ENCODE data around the gene NTRK1.
A peak's percentile ranks its signal among the peaks of the same experiment; 100 is the strongest.

Gene NTRK1

GRCh38 chr1:156842618-156843300, 17.9 kb upstream of the NTRK1 start:
- 90% methylated on average over 6 of the region's 9 CpGs for WGBS (ENCODE audit: insufficient coverage)
- Histone ChIP-seq H3K4me3 (ENCODE audit: control insufficient read depth in 1 of 7, extremely low read depth in 1 of 7, insufficient read depth in 4 of 7, low read depth in 2 of 7, low read length in 6 of 7) (no peak overlapping the region), H3K27ac (ENCODE audit: insufficient read depth in 1 of 2, low read depth in 1 of 2, low read length in 2 of 2, poor library complexity in 1 of 2, severe bottlenecking in 2 of 2) (no peak overlapping the region), H3K4me1 (ENCODE audit: control extremely low read depth in 1 of 4, control insufficient read depth in 4 of 4, insufficient read depth in 4 of 4, low read length in 3 of 4) (peaks cover 0 to 13% (median 9%) of the 10 kb centered on the region in 4 experiments), H3K27me3 (replicated peaks in 2 of 5; ENCODE audit: control insufficient read depth in 4 of 5, insufficient read depth in 5 of 5, low read length in 4 of 5) (peaks cover 0 to 79% (median 36%) of the 10 kb centered on the region in 5 experiments), H3K9me3 (ENCODE audit: control extremely low read depth in 1 of 5, control insufficient read depth in 4 of 5, insufficient read depth in 2 of 5, low read depth in 1 of 5, low read length in 4 of 5) (no peaks in the 10 kb centered on the region), H3K36me3 (ENCODE audit: control insufficient read depth in 4 of 4, insufficient read depth in 4 of 4, low read length in 3 of 4) (no peaks in the 10 kb centered on the region)
- CTCF ChIA-PET: interaction anchor here (1.2 to 7.3 kb wide), 2 partner anchors 16 to 85 kb away, joined by 3 to 72 read pairs; partner anchors contain the start of genes INSRR and NTRK1
- no peak for DNase-seq
- POLR2A ChIA-PET: no interaction called here

- Histone ChIP-seq H3K27ac (ENCODE audit: insufficient read depth in 1 of 2, low read depth in 1 of 2, low read length in 2 of 2, poor library complexity in 1 of 2, severe bottlenecking in 2 of 2) (no peak overlapping the region), H3K36me3 (ENCODE audit: control insufficient read depth in 4 of 4, insufficient read depth in 4 of 4, low read length in 3 of 4) (no peaks in the 10 kb centered on the region), H3K9me3 (ENCODE audit: control extremely low read depth in 1 of 5, control insufficient read depth in 4 of 5, insufficient read depth in 2 of 5, low read depth in 1 of 5, low read length in 4 of 5) (no peaks in the 10 kb centered on the region), H3K4me3 (ENCODE audit: control insufficient read depth in 1 of 7, extremely low read depth in 1 of 7, insufficient read depth in 4 of 7, low read depth in 2 of 7, low read length in 6 of 7) (no peak overlapping the region), H3K27me3 (replicated peaks in 2 of 5; ENCODE audit: control insufficient read depth in 4 of 5, insufficient read depth in 5 of 5, low read length in 4 of 5) (peaks cover 0 to 89% (median 46%) of the 10 kb centered on the region in 5 experiments), H3K4me1 (ENCODE audit: control extremely low read depth in 1 of 4, control insufficient read depth in 4 of 4, insufficient read depth in 4 of 4, low read length in 3 of 4) (peaks cover 0 to 20% (median 15%) of the 10 kb centered on the region in 4 experiments)
- WGBS (ENCODE audit: insufficient coverage): 39% methylated on average over 4 of the region's 6 CpGs
- ChIA-PET POLR2A (no interaction called here), CTCF (interaction anchor here (1.0 to 7.3 kb wide), 4 partner anchors 15 to 83 kb away, joined by 3 to 72 read pairs (median 6); partner anchors contain the start of genes INSRR and NTRK1)
- peak in 1 of 3 donors; percentile 24 for DNase-seq
Measured at GRCh38 chr1:156844102-156844501, 16.6 kb upstream of the NTRK1 start.

DNA sequence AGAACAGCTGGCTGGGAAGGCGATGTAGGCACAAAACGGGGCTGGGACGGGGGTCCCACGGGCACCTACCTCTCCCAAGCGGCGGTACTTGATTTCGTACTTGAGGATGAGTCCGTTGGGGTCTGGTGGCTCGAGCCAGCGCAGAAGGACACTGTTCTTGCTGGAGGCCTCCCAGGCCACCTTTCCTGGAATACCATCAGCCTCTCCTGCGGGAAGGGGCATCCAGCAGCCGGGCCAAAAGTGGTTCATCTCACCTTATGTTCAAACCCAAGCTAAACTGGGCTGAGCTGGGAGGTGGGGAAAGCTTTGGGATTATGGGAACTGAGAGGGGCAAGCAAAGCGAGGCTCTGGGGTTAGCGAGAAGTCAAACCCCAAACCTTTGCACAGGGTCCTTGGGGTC, 16.0 kb upstream of the NTRK1 start:
- no peak for DNase-seq
- Histone ChIP-seq H3K4me3 (ENCODE audit: control insufficient read depth in 1 of 7, extremely low read depth in 1 of 7, insufficient read depth in 4 of 7, low read depth in 2 of 7, low read length in 6 of 7) (peak overlapping the region in 3 of 7 experiments; percentile 43 to 61 (median 45)), H3K4me1 (ENCODE audit: control extremely low read depth in 1 of 4, control insufficient read depth in 4 of 4, insufficient read depth in 4 of 4, low read length in 3 of 4) (peaks cover 0 to 20% (median 15%) of the 10 kb centered on the region in 4 experiments), H3K9me3 (ENCODE audit: control extremely low read depth in 1 of 5, control insufficient read depth in 4 of 5, insufficient read depth in 2 of 5, low read depth in 1 of 5, low read length in 4 of 5) (no peaks in the 10 kb centered on the region), H3K27ac (ENCODE audit: insufficient read depth in 1 of 2, low read depth in 1 of 2, low read length in 2 of 2, poor library complexity in 1 of 2, severe bottlenecking in 2 of 2) (no peak overlapping the region), H3K27me3 (replicated peaks in 2 of 5; ENCODE audit: control insufficient read depth in 4 of 5, insufficient read depth in 5 of 5, low read length in 4 of 5) (peaks cover 0 to 90% (median 44%) of the 10 kb centered on the region in 5 experiments), H3K36me3 (ENCODE audit: control insufficient read depth in 4 of 4, insufficient read depth in 4 of 4, low read length in 3 of 4) (no peaks in the 10 kb centered on the region)
- ChIA-PET POLR2A (no interaction called here), CTCF (interaction anchor here (2.4 to 7.3 kb wide), 2 partner anchors 14 to 46 kb away, joined by 7 to 72 read pairs; partner anchors contain the start of genes INSRR and NTRK1)
- 41% methylated on average over 4 of the region's 14 CpGs for WGBS (ENCODE audit: insufficient coverage)

DNA sequence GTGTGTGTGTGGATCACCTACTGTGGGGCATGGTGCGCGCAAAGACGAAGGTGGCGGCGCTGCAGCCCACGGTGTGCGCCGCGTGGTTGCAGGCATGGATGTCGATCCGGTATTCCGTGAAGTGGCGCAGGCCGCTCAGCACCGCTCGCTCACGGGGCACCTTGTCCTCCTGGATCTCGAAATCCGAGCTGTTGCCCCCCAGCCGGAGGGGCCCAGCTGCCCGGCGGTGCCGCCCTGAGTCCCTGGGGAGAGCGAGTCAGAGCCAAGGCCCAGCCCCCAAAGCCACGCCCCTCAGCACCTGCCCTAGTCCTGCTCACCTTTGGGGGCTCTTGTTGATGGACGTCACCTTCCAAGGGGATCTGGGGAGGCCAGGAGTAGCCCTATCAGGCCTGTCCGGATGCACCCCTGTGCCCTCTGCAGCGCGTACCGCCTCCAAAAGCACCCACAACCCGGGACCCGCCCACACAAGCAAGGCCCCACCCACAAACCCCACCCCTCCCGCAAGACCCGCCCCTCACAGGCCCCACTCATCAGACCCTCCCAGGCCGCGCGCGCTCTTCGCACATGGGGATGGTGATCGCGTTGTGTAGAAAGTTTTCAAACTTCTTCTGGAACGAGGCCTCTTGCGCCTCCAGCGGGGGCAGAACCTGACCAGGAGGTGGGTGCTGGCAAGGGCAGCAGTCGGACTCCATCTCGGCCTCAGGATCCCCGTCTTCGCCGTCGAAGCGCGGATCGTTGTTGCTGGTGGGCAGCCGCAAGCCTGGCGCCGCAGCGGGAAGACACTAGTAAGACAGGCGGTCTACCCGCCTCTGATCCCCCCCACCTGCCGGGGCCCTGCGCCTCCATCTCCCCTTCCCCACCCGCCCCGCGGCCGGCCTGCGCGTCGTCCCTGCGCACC, 15.4 kb upstream of the NTRK1 start:
- Histone ChIP-seq H3K36me3 (ENCODE audit: control insufficient read depth in 4 of 4, insufficient read depth in 4 of 4, low read length in 3 of 4) (no peaks in the 10 kb centered on the region), H3K4me1 (ENCODE audit: control extremely low read depth in 1 of 4, control insufficient read depth in 4 of 4, insufficient read depth in 4 of 4, low read length in 3 of 4) (peaks cover 0 to 20% (median 15%) of the 10 kb centered on the region in 4 experiments), H3K9me3 (ENCODE audit: control extremely low read depth in 1 of 5, control insufficient read depth in 4 of 5, insufficient read depth in 2 of 5, low read depth in 1 of 5, low read length in 4 of 5) (no peaks in the 10 kb centered on the region), H3K27ac (ENCODE audit: insufficient read depth in 1 of 2, low read depth in 1 of 2, low read length in 2 of 2, poor library complexity in 1 of 2, severe bottlenecking in 2 of 2) (no peak overlapping the region), H3K4me3 (ENCODE audit: control insufficient read depth in 1 of 7, extremely low read depth in 1 of 7, insufficient read depth in 4 of 7, low read depth in 2 of 7, low read length in 6 of 7) (peak overlapping the region in 3 of 7 experiments; percentile 43 to 61 (median 45)), H3K27me3 (replicated peaks in 2 of 5; ENCODE audit: control insufficient read depth in 4 of 5, insufficient read depth in 5 of 5, low read length in 4 of 5) (peaks cover 0 to 97% (median 44%) of the 10 kb centered on the region in 5 experiments)
- WGBS (ENCODE audit: insufficient coverage): 8% methylated on average over 43 of the region's 69 CpGs
- POLR2A ChIA-PET: interaction anchor here (1.0 kb wide), 1 partner anchor 15 kb away, joined by 3 read pairs; no protein-coding TSS in a partner anchor
- DNase-seq: peak; percentile 52 to 76 (median 74)
- CTCF ChIA-PET: interaction anchor here (2.4 to 7.3 kb wide), 2 partner anchors 14 to 45 kb away, joined by 7 to 72 read pairs; partner anchors contain the start of genes INSRR and NTRK1

DNA sequence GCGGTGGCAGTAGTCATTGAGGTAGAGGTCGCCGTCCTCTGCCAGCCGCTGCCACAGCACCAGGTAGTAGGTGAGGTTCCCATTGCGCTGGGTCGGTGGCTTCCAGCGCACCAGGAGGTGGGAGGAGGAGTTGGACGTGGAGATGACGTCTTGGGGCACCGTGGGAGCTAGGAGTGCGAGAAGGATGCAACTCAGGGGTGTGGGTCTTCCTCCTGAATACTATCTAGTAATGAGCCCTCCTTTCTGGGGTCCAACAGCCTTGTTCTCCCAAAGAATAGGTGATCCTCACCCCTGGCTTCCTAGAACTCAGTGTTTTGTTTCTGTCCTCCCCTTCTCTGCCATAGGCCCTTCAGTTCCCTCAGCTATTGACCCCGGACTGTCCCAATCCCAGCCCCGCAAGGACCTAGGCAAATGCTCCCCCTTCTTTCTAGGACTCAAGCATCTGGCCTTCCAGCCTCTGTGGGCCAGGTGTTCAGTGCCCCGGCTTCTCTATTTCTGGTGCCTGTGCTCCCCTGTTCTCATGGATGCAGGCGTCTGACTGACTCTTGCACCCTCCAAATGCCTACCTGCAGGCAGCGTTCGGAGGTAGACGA, 14.6 kb upstream of the NTRK1 start:
- H3K4me1 ChIP-seq (ENCODE audit: control extremely low read depth in 1 of 4, control insufficient read depth in 4 of 4, insufficient read depth in 4 of 4, low read length in 3 of 4): peaks cover 0 to 20% (median 15%) of the 10 kb centered on the region in 4 experiments
- H3K9me3 ChIP-seq (ENCODE audit: control extremely low read depth in 1 of 5, control insufficient read depth in 4 of 5, insufficient read depth in 2 of 5, low read depth in 1 of 5, low read length in 4 of 5): no peaks in the 10 kb centered on the region
- 72% methylated on average over 8 of the region's 18 CpGs for WGBS (ENCODE audit: insufficient coverage)
- no peaks in the 10 kb centered on the region for H3K36me3 ChIP-seq (ENCODE audit: control insufficient read depth in 4 of 4, insufficient read depth in 4 of 4, low read length in 3 of 4)
- ChIA-PET CTCF (interaction anchor here (1.2 to 7.3 kb wide), 3 partner anchors 9 to 103 kb away, joined by 3 to 72 read pairs (median 41); partner anchors contain the start of genes INSRR and NTRK1), POLR2A (interaction anchor here (1.0 kb wide), 1 partner anchor 14 kb away, joined by 3 read pairs; no protein-coding TSS in a partner anchor)
- DNase-seq: no peak
- peaks cover 0 to 91% (median 44%) of the 10 kb centered on the region in 5 experiments for H3K27me3 ChIP-seq (replicated peaks in 2 of 5; ENCODE audit: control insufficient read depth in 4 of 5, insufficient read depth in 5 of 5, low read length in 4 of 5)
- no peak overlapping the region for H3K27ac ChIP-seq (ENCODE audit: insufficient read depth in 1 of 2, low read depth in 1 of 2, low read length in 2 of 2, poor library complexity in 1 of 2, severe bottlenecking in 2 of 2)
- no peak overlapping the region for H3K4me3 ChIP-seq (ENCODE audit: control insufficient read depth in 1 of 7, extremely low read depth in 1 of 7, insufficient read depth in 4 of 7, low read depth in 2 of 7, low read length in 6 of 7)

DNA sequence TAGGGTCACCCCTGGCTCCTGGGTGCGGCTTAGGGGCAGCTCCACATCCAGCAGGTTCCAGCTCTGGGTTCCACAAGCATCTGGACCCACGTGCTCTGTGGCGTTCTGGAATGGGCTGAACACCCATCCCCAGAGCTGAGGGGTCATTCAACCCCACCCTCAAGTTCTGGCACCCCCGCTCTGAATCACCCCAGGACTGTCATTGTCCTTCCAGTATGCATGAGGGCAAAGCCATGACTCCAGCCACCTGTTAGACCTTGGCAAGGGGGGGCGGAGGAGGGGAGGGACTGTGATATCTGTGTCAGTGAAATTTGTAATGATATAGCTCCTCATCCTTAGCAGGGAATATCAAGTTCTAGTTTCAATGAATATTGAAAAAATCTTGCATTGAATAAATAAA, 14.0 kb upstream of the NTRK1 start:
- ChIA-PET POLR2A (no interaction called here), CTCF (interaction anchor here (0.8 to 7.3 kb wide), 5 partner anchors 9 to 103 kb away, joined by 3 to 72 read pairs (median 4); partner anchors contain the start of genes INSRR and NTRK1)
- Histone ChIP-seq H3K27me3 (replicated peaks in 2 of 5; ENCODE audit: control insufficient read depth in 4 of 5, insufficient read depth in 5 of 5, low read length in 4 of 5) (peaks cover 0 to 91% (median 44%) of the 10 kb centered on the region in 5 experiments), H3K9me3 (ENCODE audit: control extremely low read depth in 1 of 5, control insufficient read depth in 4 of 5, insufficient read depth in 2 of 5, low read depth in 1 of 5, low read length in 4 of 5) (no peaks in the 10 kb centered on the region), H3K27ac (ENCODE audit: insufficient read depth in 1 of 2, low read depth in 1 of 2, low read length in 2 of 2, poor library complexity in 1 of 2, severe bottlenecking in 2 of 2) (no peak overlapping the region), H3K36me3 (ENCODE audit: control insufficient read depth in 4 of 4, insufficient read depth in 4 of 4, low read length in 3 of 4) (no peaks in the 10 kb centered on the region), H3K4me3 (ENCODE audit: control insufficient read depth in 1 of 7, extremely low read depth in 1 of 7, insufficient read depth in 4 of 7, low read depth in 2 of 7, low read length in 6 of 7) (no peak overlapping the region), H3K4me1 (ENCODE audit: control extremely low read depth in 1 of 4, control insufficient read depth in 4 of 4, insufficient read depth in 4 of 4, low read length in 3 of 4) (peaks cover 0 to 20% (median 15%) of the 10 kb centered on the region in 4 experiments)
- 100% methylated on average over 2 of the region's 5 CpGs for WGBS (ENCODE audit: insufficient coverage)
- DNase-seq: no peak

All from common myeloid progenitor, CD34-positive (primary cell).